Measurements from ENCODE around the gene METTL27.

METTL27 gene

DNA sequence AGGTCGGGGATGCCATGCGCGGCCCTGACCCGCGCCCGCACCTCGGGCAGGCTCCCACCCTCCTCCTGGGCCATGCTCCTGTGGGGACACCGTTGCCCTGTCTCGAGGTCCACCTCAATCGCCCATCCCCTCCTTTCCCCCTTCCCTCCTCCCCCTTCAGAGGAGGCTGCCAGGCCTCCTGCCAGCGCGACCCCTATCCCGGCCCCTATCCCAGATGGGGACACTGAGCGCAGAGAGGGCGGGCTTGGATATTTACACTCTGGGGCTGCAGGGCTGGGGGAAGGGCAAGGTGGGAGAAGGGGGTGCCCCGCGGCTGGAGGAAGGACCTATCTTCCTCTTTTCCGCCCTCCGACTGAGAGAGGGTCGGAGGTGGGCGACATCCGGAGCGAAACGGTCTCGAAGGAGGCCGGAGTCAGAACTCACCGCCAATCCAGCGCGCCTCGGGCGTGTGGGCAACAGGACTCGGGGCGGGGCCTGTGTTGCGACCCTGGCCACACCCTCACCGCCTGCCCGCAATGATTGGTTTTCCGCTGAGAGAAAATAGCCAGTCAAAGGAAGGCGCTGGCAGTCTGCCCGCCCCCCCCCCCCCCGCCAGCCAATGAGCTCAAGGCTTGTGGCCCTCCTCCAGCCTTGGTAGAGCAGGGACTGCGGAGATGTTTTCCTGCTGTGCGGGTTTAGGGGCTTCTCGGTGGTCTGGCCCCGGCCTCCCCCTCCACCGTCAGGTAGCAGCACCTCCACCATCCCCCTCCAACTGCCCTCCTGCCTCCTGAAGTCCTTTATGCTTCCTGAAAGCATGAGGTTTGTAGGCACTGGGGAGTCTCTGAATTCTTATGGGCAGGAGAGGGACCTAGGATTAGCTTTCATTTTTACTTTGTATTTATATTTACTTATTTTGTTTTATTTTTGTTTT is at the start of gene METTL27 (continued):
- TF ChIP-seq, protein P1, sequence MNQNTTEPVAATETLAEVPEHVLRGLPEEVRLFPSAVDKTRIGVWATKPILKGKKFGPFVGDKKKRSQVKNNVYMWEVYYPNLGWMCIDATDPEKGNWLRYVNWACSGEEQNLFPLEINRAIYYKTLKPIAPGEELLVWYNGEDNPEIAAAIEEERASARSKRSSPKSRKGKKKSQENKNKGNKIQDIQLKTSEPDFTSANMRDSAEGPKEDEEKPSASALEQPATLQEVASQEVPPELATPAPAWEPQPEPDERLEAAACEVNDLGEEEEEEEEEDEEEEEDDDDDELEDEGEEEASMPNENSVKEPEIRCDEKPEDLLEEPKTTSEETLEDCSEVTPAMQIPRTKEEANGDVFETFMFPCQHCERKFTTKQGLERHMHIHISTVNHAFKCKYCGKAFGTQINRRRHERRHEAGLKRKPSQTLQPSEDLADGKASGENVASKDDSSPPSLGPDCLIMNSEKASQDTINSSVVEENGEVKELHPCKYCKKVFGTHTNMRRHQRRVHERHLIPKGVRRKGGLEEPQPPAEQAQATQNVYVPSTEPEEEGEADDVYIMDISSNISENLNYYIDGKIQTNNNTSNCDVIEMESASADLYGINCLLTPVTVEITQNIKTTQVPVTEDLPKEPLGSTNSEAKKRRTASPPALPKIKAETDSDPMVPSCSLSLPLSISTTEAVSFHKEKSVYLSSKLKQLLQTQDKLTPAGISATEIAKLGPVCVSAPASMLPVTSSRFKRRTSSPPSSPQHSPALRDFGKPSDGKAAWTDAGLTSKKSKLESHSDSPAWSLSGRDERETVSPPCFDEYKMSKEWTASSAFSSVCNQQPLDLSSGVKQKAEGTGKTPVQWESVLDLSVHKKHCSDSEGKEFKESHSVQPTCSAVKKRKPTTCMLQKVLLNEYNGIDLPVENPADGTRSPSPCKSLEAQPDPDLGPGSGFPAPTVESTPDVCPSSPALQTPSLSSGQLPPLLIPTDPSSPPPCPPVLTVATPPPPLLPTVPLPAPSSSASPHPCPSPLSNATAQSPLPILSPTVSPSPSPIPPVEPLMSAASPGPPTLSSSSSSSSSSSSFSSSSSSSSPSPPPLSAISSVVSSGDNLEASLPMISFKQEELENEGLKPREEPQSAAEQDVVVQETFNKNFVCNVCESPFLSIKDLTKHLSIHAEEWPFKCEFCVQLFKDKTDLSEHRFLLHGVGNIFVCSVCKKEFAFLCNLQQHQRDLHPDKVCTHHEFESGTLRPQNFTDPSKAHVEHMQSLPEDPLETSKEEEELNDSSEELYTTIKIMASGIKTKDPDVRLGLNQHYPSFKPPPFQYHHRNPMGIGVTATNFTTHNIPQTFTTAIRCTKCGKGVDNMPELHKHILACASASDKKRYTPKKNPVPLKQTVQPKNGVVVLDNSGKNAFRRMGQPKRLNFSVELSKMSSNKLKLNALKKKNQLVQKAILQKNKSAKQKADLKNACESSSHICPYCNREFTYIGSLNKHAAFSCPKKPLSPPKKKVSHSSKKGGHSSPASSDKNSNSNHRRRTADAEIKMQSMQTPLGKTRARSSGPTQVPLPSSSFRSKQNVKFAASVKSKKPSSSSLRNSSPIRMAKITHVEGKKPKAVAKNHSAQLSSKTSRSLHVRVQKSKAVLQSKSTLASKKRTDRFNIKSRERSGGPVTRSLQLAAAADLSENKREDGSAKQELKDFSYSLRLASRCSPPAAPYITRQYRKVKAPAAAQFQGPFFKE (tag by site-specific recombination; IDR thresholded peaks at IDR 0.05; ENCODE audit: borderline replicate concordance): no peak
- TF ChIP-seq ZFP3 (tag by site-specific recombination; IDR thresholded peaks at IDR 0.05; ENCODE audit: low read depth) (no peak), ZNF302 (tag by site-specific recombination; IDR thresholded peaks at IDR 0.05; ENCODE audit: low read depth) (no peak), ZFP69B (tag by site-specific recombination; IDR thresholded peaks at IDR 0.05) (no peak), ZNF777 (tag by site-specific recombination; IDR thresholded peaks at IDR 0.05; ENCODE audit: borderline replicate concordance) (no peak), TRIM28 (IDR thresholded peaks at IDR 0.05; ENCODE audit: borderline replicate concordance, low read length) (no peak), YY1 (tag by site-specific recombination; IDR thresholded peaks at IDR 0.05) (no peak), ZBTB7A (tag by site-specific recombination; IDR thresholded peaks at IDR 0.05; ENCODE audit: low read depth) (no peak), ZBTB1 (tag by site-specific recombination; IDR thresholded peaks at IDR 0.05) (no peak), ZNF354C (tag by site-specific recombination; IDR thresholded peaks at IDR 0.05; ENCODE audit: borderline replicate concordance, low read depth) (no peak), ZFHX2 (tag by site-specific recombination; conservative IDR thresholded peaks at IDR 0.05) (peak; percentile 69), ZNF510 (tag by site-specific recombination; IDR thresholded peaks at IDR 0.05; ENCODE audit: insufficient replicate concordance) (no peak), SALL2 (tag by site-specific recombination; IDR thresholded peaks at IDR 0.05; ENCODE audit: borderline replicate concordance) (no peak), ZFP37 (tag by site-specific recombination; IDR thresholded peaks at IDR 0.05) (no peak), ZNF366 (tag by site-specific recombination; conservative IDR thresholded peaks at IDR 0.05) (no peak), PRDM1 (tag by site-specific recombination; IDR thresholded peaks at IDR 0.05) (no peak), ZNF626 (tag by site-specific recombination; IDR thresholded peaks at IDR 0.05) (no peak), ZIC2 (tag by site-specific recombination; IDR thresholded peaks at IDR 0.05) (0 out of 2 replicates have a peak, but pooled peaks have one; percentile 7), ZSCAN16 (tag by site-specific recombination; IDR thresholded peaks at IDR 0.05) (no peak), KLF1 (tag by site-specific recombination; IDR thresholded peaks at IDR 0.05) (peak; percentile 36; the same call in 1 of the 2 replicates), ZBTB21 (tag by site-specific recombination; IDR thresholded peaks at IDR 0.05) (no peak), SETDB1 (IDR thresholded peaks at IDR 0.05; ENCODE audit: insufficient read length, low read length) (no peak), ZNF548 (tag by site-specific recombination; IDR thresholded peaks at IDR 0.05) (no peak)
- TF ChIP-seq, protein P2, sequence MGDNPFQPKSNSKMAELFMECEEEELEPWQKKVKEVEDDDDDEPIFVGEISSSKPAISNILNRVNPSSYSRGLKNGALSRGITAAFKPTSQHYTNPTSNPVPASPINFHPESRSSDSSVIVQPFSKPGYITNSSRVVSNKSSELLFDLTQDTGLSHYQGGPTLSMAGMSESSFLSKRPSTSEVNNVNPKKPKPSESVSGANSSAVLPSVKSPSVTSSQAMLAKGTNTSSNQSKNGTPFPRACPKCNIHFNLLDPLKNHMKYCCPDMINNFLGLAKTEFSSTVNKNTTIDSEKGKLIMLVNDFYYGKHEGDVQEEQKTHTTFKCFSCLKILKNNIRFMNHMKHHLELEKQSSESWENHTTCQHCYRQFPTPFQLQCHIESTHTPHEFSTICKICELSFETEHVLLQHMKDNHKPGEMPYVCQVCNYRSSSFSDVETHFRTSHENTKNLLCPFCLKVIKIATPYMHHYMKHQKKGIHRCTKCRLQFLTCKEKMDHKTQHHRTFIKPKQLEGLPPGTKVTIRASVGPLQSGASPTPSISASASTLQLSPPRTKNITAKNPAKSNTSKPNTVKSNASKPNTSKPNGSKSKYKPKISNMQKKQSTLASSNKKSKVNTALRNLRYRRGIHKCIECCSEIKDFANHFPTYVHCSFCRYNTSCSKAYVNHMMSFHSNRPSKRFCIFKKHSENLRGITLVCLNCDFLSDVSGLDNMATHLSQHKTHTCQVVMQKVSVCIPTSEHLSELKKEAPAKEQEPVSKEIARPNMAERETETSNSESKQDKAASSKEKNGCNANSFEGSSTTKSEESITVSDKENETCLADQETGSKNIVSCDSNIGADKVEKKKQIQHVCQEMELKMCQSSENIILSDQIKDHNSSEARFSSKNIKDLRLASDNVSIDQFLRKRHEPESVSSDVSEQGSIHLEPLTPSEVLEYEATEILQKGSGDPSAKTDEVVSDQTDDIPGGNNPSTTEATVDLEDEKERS (tag by site-specific recombination; IDR thresholded peaks at IDR 0.05): no peak
- TF ChIP-seq, protein P3, sequence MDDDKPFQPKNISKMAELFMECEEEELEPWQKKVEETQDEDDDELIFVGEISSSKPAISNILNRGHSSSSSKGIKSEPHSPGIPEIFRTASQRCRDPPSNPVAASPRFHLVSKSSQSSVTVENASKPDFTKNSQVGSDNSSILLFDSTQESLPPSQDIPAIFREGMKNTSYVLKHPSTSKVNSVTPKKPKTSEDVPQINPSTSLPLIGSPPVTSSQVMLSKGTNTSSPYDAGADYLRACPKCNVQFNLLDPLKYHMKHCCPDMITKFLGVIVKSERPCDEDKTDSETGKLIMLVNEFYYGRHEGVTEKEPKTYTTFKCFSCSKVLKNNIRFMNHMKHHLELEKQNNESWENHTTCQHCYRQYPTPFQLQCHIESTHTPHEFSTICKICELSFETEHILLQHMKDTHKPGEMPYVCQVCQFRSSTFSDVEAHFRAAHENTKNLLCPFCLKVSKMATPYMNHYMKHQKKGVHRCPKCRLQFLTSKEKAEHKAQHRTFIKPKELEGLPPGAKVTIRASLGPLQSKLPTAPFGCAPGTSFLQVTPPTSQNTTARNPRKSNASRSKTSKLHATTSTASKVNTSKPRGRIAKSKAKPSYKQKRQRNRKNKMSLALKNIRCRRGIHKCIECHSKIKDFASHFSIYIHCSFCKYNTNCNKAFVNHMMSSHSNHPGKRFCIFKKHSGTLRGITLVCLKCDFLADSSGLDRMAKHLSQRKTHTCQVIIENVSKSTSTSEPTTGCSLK (tag by site-specific recombination; IDR thresholded peaks at IDR 0.05): no peak
- TF ChIP-seq, protein P4, sequence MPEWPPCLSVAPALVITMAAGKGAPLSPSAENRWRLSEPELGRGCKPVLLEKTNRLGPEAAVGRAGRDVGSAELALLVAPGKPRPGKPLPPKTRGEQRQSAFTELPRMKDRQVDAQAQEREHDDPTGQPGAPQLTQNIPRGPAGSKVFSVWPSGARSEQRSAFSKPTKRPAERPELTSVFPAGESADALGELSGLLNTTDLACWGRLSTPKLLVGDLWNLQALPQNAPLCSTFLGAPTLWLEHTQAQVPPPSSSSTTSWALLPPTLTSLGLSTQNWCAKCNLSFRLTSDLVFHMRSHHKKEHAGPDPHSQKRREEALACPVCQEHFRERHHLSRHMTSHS (tag by site-specific recombination; IDR thresholded peaks at IDR 0.05): no peak
